H1 (cell line): ENCODE measurements around the gene CTXN1.

ENCODE experiments used
- CTCF ChIP-seq, 3 experiments: IDR thresholded peaks; 1 replicate in 2 of 3; 2 replicates in 1 of 3; pipeline versions ENCODE4 v1.5.1 to v1.6.1; 2011; ENCODE audit warnings: low read length in 3 of 3, mild to moderate bottlenecking in 3 of 3, inconsistent platforms in 2 of 3, low read depth in 1 of 3, moderate library complexity in 1 of 3; ENCODE audit not compliant: insufficient read depth in 1 of 3; ENCODE audit errors: control extremely low read depth in 1 of 3
- TBP ChIP-seq: IDR thresholded peaks from 2 replicates; pipeline ENCODE4 v1.6.1; 2011; ENCODE audit warnings: low read depth, low read length, improper control_type of control experiment
- ZNF274 ChIP-seq: IDR thresholded peaks from 2 replicates; pipeline ENCODE4 v1.7.0; 2012; ENCODE audit warnings: low read length, borderline replicate concordance; ENCODE audit errors: extremely low read depth

- no peak for TF ChIP-seq CTCF (IDR thresholded peaks at IDR 0.05; ENCODE audit: control extremely low read depth in 1 of 3, insufficient read depth in 1 of 3, low read depth in 1 of 3, low read length in 3 of 3)
- TF ChIP-seq ZNF274: no peak
- no peak for TF ChIP-seq TBP
Measured at GRCh38 chr19:7968796-7969554, 43.0 kb upstream of the CTXN1 start.
